Parathyroid adenoma (tissue), 2 donors: ENCODE data around the gene MCOLN3.

Experiments
- H2AFZ ChIP-seq: fragments of 300-600 bp; sonication (generic); one replicate; pipeline ENCODE4 v1.7.0; 2017; ENCODE audit warnings: antibody characterized with exemption, mild to moderate bottlenecking
- H3K27ac ChIP-seq: fragments of 300-600 bp; sonication (generic); one replicate; pipeline ENCODE4 v1.7.0; 2017
- H3K27me3 ChIP-seq: fragments of 300-600 bp; sonication (generic); one replicate; pipeline ENCODE4 v1.7.0; 2017; ENCODE audit warnings: low read length; ENCODE audit not compliant: control insufficient read depth, insufficient read depth
- H3K36me3 ChIP-seq: fragments of 300-600 bp; sonication (generic); one replicate; pipeline ENCODE4 v1.7.0; 2017; ENCODE audit warnings: low read length; ENCODE audit not compliant: control insufficient read depth, insufficient read depth
- H3K4me1 ChIP-seq: fragments of 300-600 bp; sonication (generic); one replicate; pipeline ENCODE4 v1.7.0; 2017; ENCODE audit warnings: control low read depth
- H3K4me2 ChIP-seq: fragments of 300-600 bp; sonication (generic); one replicate; pipeline ENCODE4 v1.7.0; 2017; ENCODE audit warnings: low read length
- H3K4me3 ChIP-seq: fragments of 300-600 bp; sonication (generic); one replicate; pipeline ENCODE4 v1.7.0; 2017; ENCODE audit warnings: low read depth, low read length
- H3K79me2 ChIP-seq: fragments of 300-600 bp; sonication (generic); one replicate; pipeline ENCODE4 v1.7.0; 2017; ENCODE audit warnings: control low read depth
- H3K9ac ChIP-seq: fragments of 300-600 bp; sonication (generic); one replicate; pipeline ENCODE4 v1.7.0; 2017; ENCODE audit warnings: mild to moderate bottlenecking
- H3K9me3 ChIP-seq: fragments of 300-600 bp; sonication (generic); one replicate; pipeline ENCODE4 v1.7.0; 2017; ENCODE audit warnings: low read length; ENCODE audit not compliant: control insufficient read depth
- CTCF ChIP-seq: fragments of 300-600 bp; sonication (generic); IDR thresholded peaks from one replicate; pipeline ENCODE4 v1.7.0; 2017; ENCODE audit warnings: antibody characterized with exemption, mild to moderate bottlenecking
- donor health status: primary hyperparathyroidism.

MCOLN3 gene

GRCh38 chr1:84985365-84985764 is 62.9 kb downstream of the MCOLN3 start:
- Histone ChIP-seq H3K9ac (no peak overlapping the region), H3K4me3 (no peak overlapping the region), H3K79me2 (no peaks in the 10 kb centered on the region), H3K27me3 (no peaks in the 10 kb centered on the region), H3K4me2 (no peak overlapping the region), H3K9me3 (no peaks in the 10 kb centered on the region), H3K4me1 (no peaks in the 10 kb centered on the region), H2AFZ (no peak overlapping the region), H3K36me3 (no peaks in the 10 kb centered on the region), H3K27ac (no peak overlapping the region)
- TF ChIP-seq CTCF = no peak

GRCh38 chr1:84982395-84982794 is 65.9 kb downstream of the MCOLN3 start:
- no peak overlapping the region for H3K4me3 ChIP-seq
- H3K4me2 ChIP-seq = no peak overlapping the region
- no peak overlapping the region for H3K9ac ChIP-seq
- no peaks in the 10 kb centered on the region for H3K36me3 ChIP-seq
- H3K27ac ChIP-seq = no peak overlapping the region
- no peaks in the 10 kb centered on the region for H3K4me1 ChIP-seq
- H3K27me3 ChIP-seq = no peaks in the 10 kb centered on the region
- H3K9me3 ChIP-seq = no peaks in the 10 kb centered on the region
- TF ChIP-seq CTCF = no peak
- H3K79me2 ChIP-seq = no peaks in the 10 kb centered on the region
- no peak overlapping the region for H2AFZ ChIP-seq

GRCh38 chr1:84975035-84975434 is 73.3 kb downstream of the MCOLN3 start:
- H3K4me1 ChIP-seq = no peaks in the 10 kb centered on the region
- TF ChIP-seq CTCF = no peak
- no peak overlapping the region for H3K27ac ChIP-seq
- no peak overlapping the region for H3K9ac ChIP-seq
- H3K4me2 ChIP-seq = no peak overlapping the region
- no peak overlapping the region for H2AFZ ChIP-seq
- H3K36me3 ChIP-seq = no peaks in the 10 kb centered on the region
- H3K9me3 ChIP-seq = no peaks in the 10 kb centered on the region
- H3K27me3 ChIP-seq = no peaks in the 10 kb centered on the region
- H3K79me2 ChIP-seq = no peaks in the 10 kb centered on the region
- no peak overlapping the region for H3K4me3 ChIP-seq

GRCh38 chr1:84973498-84974334 is 74.6 kb downstream of the MCOLN3 start:
- TF ChIP-seq CTCF = no peak
- no peaks in the 10 kb centered on the region for H3K36me3 ChIP-seq
- no peak overlapping the region for H3K4me2 ChIP-seq

More at GRCh38 chr1:84973498-84974334, 74.6 kb downstream of the MCOLN3 start:
- Histone ChIP-seq H3K9me3 (no peaks in the 10 kb centered on the region), H3K27me3 (no peaks in the 10 kb centered on the region), H2AFZ (no peak overlapping the region), H3K4me1 (no peaks in the 10 kb centered on the region), H3K79me2 (no peaks in the 10 kb centered on the region), H3K4me3 (no peak overlapping the region), H3K27ac (no peak overlapping the region), H3K9ac (no peak overlapping the region)
